NOMO-1 treated with dmso at 0.1 percent for 144 hours (cell line): ENCODE measurements around the gene MLPH.
"Not testable (repeated sequence)": the region's sequence is repeated elsewhere in the genome, so short reads cannot be mapped to it uniquely, and the experiment has no call there.

Source experiments
- DNase-seq: peaks from one replicate; lab custom pipeline; 2025; ENCODE audit not compliant: unreplicated experiment; lab: John Stamatoyannopoulos, UW

MLPH gene

GRCh38 chr2:237457388-237457941 lies 29.6 kb upstream of the MLPH start:
- no peak for DNase-seq

- DNase-seq = no peak
Measured at GRCh38 chr2:237458519-237458918, 28.5 kb upstream of the MLPH start.

GRCh38 chr2:237459226-237459625 lies 27.8 kb upstream of the MLPH start:
- DNase-seq = no peak

GRCh38 chr2:237459741-237460174 lies 27.3 kb upstream of the MLPH start:
- DNase-seq = no peak

DNA sequence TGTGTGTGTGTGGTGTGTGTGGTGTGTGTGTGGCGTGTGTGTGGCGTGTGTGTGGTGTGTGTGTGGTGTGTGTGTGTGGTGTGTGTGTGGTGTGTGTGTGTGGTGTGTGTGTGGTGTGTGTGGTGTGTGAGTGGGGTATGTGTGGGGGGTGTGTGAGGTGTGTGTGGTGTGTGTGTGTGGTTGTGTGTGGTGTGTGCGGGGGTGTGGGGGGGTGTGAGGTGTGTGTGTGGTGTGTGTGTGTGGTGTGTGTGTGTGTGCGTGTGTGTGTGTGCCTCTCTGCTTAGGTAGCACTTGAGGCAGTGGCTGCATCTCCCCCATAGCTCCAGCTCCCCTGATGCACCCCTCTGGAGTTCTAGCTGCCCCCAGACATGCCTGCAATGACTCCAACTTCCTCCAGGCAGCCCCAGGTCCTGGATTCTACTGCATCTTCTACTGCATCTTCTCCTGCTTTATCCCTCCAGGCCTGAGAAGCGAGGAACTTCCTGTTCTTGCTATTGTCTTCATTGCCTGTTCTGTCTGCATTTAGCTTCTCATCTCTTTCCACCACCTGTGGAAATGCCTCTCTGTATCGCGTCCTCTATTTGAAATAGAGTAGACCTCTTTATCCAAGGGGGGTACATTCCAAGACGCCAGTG lies 22.2 kb upstream of the MLPH start:
- DNase-seq = no peak

DNA sequence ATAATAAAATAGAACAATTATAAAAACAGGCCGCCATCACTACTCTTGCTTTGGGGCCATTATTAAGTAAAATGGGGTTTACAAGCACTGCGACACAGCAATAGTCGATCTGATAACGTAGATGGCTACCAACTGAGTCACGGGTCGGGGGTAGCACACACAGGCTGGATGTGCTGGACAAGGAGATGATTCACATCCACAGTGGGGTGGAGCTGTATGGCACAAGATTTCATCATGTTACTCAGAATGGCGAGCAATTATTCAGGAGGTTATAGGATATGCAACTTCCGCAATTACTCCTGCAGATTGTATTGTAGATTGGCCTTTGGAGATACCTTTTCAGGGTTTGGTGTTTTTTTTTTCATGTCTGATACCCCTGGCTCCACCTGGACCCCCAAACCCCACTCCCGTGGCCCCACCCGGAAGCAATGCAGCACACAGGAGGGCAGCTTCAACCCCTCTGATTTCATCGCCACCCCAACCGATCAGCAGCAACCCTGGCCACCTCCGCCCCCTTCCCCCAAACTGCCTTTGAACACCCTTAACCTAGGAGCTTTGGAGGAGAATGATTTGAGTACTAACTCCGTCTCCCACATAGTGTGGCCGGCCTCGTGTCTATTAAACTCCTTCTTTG lies 21.4 kb upstream of the MLPH start:
- peak; percentile 20 for DNase-seq

DNA sequence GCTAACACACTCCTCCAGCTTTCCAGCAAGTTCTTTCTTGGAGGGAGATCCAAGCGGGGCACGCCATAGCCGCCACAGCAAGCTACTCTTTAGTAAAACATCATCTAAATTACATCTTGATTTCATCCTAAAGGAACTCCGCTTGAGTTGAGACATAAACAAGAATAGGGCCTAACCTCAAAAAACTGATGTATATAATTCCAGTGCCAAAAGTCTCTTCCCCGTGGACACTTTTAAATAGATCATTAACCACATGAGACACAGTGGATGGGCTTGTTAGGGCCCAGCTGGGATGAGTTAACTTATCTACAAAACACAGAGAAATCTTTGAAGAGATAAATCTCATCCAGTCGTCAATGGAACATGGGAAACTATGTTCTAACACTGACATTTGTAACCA lies 20.8 kb upstream of the MLPH start:
- no peak for DNase-seq

GRCh38 chr2:237467447-237468179 lies 19.4 kb upstream of the MLPH start:
- DNase-seq = no peak

DNA sequence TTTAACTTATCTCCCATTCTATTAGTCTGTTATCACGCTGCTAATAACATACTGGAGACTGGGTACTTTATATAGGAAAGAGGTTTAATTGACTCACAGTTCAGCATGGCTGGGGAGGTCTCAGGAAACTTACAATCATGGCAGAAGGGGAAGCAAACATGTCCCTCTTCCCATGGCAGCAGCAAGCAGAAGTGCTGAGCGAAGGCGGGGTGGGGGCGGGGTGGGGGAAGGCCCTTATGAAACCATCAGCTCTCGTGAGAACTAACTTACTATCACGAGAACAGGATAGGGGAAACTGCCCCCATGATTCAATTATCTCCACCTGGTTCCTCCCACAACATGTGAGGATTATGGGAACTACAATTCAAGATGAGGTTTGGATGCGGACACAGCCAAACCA lies 17.6 kb upstream of the MLPH start:
- not testable (repeated sequence) for DNase-seq

- no peak for DNase-seq
Measured at GRCh38 chr2:237469849-237470248, 17.2 kb upstream of the MLPH start.

- DNase-seq = no peak
Measured at GRCh38 chr2:237470914-237471313, 16.1 kb upstream of the MLPH start.

- no peak for DNase-seq
Measured at GRCh38 chr2:237471438-237472186, 15.4 kb upstream of the MLPH start.

GRCh38 chr2:237472187-237472712 lies 14.8 kb upstream of the MLPH start:
- DNase-seq = no peak

GRCh38 chr2:237472909-237473877 lies 13.9 kb upstream of the MLPH start:
- DNase-seq = no peak

GRCh38 chr2:237473878-237474441 lies 13.1 kb upstream of the MLPH start:
- DNase-seq = no peak

GRCh38 chr2:237474442-237474911 lies 12.6 kb upstream of the MLPH start:
- no peak for DNase-seq

- peak; percentile 28 for DNase-seq
Measured at GRCh38 chr2:237474931-237475703, 11.9 kb upstream of the MLPH start.

GRCh38 chr2:237475704-237476141 lies 11.3 kb upstream of the MLPH start:
- DNase-seq = peak; percentile 28

DNA sequence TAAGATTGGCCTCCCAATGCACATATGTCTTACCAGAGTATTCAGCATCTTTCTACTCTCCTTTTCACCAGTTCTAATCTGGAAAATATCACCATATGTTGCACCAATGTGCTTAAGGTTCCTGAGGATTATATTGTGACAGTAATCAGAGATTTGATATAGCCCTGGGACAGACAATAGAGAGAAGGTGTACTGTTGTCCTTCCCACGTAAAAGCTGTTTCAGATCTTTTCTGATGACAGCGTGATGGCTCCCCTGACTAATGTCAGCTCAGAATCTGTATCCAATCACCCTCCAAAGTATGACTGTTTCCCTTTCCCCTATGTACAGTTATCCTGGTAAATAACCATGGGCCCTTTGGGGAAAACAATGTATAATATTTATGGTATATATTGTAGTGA lies 9.0 kb upstream of the MLPH start:
- no peak for DNase-seq
